ENCODE results near the gene IFITM2.
"Not testable (repeated sequence)": the region's sequence is repeated elsewhere in the genome, so short reads cannot be mapped to it uniquely, and the experiment has no call there.

Gene IFITM2

DNA sequence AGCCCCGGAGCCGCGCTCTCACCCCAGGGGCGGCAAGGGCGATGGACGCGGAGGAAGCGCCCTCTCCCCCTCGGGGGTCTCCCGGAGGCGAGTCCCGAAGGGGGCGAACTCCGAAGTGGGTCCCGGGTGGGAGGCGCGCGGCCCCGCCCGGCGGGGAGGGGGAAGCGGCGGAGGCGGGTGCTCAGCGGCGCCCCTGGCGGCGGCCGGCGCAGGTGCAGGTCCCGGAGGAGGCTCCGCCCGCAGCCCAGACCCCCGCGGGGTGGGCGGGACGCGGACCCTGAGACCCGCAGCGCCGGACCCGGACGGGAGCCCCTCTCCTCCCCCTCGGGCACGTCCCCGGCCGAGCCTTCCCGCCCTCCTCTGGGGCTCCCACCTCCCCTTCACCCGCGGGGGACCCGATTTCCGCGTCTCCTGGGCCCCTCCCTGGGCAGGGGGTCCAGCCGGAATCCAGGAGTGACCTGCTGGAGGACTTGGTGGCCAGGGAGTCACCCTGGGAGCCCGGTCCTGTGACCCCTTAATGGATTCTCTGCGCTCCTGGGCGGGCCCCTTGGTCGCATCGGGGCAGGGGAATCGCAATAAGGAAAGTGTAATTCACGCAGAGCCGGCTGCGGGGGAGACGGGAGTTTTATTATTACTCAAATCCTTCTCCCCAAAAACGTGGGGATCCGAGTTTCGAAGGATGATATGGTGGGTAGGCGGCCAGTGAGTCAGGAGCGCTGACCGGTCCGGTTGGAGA lies 3.6 kb downstream of the IFITM2 start:
- DNase-seq = not testable (repeated sequence)

DNA sequence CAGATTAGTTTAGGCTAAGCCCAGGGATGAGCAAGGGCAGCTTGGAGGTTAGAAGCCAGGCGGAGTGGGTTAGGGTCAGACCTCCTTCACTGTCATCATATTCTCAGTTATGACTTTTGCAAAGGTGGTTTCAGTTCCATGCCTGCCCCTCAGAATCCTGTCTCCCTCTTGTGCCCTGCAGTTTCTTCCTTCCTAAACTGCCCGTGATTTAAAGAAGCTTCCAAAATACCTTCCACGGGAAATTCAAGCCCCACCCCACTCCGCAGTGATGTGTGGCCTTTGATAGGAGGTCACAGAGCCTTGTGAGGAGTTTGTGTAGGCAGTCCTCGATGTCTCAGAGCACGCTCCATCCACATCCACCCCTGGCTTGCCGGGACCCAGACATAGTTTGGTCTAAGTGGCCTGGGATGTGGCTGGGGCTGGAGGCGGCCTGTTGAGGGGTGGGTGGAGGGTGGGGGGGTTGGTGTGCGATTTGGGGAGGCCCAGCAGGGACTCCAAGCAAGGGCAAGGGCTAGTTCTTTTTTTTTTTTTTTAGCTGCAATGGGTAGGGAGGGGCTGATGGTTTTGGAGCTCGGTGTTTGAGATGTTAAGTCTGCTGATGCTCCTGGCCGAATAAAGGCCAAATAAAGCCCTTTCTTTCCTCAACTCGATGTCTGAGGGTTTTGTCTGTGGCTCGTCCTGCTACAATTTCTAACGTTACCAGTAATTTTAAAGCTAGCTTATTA lies 4.6 kb downstream of the IFITM2 start:
- no peak for DNase-seq

DNA sequence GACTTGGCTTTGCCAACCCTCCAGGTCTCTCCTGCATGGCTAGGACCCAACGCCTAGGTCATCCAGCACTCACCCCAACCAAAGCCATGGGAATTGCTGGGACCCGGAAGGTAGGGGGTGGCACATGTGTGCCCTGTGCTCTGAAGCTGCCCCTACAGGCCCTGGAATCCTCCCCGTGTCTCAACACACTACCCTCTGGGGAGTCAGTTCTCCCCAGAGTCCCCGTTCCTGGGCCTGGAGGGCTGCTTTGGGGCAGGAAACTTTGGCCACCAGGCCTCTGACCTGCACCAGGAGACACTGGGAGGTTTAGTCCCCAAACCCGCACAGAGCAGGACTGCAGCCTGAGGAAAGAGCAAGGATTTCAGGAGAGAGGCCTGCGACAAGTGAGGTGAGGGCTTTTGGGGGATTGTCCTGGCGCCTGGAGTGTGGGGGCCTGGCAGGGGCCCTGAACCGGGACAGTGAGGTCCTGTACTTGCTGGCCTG lies 5.7 kb downstream of the IFITM2 start:
- DNase-seq = no peak

DNA sequence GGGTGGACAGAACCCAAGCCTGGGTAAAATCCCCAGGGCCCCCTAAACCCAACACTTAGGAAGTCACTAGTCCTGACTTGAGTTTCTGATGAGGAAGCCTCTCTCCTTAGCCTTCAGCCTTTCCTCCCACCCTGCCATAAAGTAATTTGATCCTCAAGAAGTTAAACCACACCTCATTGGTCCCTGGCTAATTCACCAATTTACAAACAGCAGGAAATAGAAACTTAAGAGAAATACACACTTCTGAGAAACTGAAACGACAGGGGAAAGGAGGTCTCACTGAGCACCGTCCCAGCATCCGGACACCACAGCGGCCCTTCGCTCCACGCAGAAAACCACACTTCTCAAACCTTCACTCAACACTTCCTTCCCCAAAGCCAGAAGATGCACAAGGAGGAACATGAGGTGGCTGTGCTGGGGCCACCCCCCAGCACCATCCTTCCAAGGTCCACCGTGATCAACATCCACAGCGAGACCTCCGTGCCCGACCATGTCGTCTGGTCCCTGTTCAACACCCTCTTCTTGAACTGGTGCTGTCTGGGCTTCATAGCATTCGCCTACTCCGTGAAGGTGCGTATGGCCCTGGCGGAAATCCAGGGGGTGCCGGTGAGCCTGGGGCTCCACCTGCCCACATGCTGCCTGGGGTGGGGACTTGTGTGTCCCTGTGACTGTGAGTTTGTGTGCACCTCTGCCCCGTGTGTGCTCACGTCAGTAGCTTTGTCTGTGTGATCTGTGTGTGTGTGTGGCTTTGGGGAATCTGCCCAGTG lies 6.4 kb downstream of the IFITM2 start, which contains the start of gene IFITM1:
IFITM1 (plus strand) TSS at position 254 of the 767 bp plus-strand sequence; CDS start at position 385, 131 bp downstream.
- no peak for DNase-seq

DNA sequence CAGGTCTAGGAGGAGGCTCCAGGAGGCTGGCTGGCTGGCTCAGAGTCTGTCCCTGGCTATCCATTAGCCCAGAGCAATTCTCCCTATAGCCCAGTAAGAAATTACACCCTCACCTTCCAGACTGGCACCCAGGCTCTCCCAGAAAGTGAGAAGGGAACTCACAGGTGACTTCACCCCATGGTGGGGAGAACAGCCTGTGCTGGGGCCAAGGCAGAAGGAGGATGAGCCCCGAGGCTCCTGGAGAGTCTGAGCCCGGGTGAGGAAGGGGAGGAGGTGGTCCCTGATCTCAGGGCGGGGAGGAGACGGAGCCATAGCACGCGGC lies 6.9 kb downstream of the IFITM2 start:
- DNase-seq = not testable (repeated sequence)

DNA sequence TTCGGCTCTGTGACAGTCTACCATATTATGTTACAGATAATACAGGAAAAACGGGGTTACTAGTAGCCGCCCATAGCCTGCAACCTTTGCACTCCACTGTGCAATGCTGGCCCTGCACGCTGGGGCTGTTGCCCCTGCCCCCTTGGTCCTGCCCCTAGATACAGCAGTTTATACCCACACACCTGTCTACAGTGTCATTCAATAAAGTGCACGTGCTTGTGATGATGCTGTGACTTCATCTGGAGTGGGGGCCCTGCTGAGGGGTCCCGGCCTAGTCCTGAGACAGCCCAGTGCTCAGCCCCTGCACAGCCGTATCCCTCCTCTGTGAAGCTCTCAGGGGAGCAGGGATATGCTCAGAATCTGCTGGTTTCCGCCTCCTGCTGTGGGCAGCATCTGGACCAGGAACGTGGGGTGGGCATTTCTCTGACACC lies 7.5 kb downstream of the IFITM2 start:
- no peak for DNase-seq

DNA sequence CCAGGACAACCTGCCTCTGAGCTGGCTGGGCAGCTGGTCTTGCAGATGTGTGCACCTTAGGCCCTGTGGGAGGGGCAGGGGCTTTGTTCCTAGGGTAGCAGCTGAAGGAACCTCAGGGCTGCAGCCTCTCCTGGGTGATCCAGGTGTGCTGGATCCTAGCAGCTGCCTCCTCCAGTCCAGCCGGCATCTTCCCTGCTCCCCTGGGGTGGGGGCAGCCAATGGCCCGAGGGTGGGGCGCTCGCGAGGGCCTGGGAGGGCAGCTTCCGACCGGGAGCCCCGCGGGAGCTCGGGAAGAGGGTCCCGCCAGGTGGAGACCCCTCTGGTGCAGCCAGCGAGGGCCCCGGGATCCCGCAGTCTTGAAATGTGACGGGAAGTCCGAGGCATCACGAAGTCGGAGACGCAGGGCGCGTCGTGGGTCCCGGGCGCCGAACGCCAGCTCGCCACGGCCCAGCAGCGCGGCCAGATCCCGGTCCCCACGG lies 7.9 kb downstream of the IFITM2 start:
- DNase-seq = no peak

DNA sequence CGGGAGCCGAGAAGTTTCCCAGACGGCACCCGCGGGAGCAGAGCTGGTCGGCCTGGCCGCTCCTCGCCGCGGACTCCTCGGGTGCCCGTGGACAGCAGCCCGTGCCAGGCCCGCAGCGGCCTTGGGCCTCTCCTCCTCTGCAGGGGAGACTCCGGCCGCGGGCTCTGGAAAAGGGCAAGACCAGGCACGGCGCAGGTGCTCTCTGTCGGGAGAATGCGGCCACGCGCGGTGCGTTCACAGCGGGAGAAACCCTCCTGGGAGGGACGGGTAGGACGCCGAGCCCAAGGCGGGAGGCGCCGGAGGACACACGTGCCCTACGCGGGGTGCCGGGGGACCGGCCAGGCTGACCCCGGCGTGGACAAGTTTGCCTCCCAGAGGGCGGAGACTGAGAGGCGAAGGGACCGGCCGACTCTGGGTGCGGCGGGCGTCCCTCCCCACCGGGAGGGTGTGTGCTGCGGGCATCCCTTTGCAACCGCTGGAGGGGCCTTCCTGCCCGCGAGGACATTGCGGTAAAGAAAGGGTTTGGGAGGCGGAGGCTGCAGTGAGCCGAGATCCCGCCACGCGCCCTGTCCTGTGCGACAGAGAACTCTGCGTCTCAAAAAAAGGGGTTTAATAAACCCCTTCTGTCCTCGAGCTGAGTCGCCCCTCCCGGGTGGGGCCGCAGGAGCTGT lies 8.6 kb downstream of the IFITM2 start:
- no peak for DNase-seq

DNA sequence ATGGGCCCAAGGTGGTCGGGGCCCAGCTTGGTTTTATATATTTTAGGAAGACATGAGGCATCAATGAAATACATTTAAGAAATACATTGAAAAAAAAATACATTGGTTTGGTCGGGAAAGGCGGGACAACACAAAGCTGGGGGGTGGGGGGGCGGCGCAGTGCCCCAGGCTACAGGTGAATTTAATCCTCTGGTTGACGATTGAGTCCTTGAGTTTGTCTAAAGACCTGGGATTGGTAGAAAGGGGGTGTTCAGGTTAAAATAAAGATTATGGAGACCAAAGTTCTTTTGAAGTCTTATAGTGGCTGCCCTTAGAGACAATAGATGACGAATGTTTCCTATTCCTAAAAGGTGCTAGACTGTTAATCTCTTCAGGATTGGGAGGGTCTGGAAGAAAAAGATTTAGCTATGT lies 9.3 kb downstream of the IFITM2 start:
- no peak for DNase-seq

DNA sequence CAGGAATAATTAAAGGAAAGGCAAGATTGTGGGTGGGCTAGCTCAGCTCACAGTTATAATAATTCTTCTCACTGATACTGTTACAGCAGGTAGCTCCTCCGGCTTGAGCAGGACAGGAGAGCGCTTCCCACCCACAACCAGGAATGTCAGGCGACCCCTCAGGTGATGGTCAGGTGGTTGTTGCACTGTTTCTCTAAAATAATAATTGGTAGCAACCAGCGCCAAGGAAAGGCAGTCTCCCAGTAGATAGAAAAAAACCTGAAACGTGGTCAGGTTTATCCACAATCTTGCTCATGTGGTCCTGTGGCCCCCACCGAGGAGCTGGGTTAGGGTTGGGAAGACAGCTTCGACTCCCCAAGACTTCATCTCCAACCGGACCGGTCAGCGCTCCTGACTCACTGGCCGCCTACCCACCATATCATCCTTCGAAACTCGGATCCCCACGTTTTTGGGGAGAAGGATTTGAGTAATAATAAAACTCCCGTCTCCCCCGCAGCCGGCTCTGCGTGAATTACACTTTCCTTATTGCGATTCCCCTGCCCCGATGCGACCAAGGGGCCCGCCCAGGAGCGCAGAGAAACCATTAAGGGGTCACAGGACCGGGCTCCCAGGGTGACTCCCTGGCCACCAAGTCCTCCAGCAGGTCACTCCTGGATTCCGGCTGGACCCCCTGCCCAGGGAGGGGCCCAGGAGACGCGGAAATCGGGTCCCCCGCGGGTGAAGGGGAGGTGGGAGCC lies 10.2 kb downstream of the IFITM2 start:
- not testable (repeated sequence) for DNase-seq

DNA sequence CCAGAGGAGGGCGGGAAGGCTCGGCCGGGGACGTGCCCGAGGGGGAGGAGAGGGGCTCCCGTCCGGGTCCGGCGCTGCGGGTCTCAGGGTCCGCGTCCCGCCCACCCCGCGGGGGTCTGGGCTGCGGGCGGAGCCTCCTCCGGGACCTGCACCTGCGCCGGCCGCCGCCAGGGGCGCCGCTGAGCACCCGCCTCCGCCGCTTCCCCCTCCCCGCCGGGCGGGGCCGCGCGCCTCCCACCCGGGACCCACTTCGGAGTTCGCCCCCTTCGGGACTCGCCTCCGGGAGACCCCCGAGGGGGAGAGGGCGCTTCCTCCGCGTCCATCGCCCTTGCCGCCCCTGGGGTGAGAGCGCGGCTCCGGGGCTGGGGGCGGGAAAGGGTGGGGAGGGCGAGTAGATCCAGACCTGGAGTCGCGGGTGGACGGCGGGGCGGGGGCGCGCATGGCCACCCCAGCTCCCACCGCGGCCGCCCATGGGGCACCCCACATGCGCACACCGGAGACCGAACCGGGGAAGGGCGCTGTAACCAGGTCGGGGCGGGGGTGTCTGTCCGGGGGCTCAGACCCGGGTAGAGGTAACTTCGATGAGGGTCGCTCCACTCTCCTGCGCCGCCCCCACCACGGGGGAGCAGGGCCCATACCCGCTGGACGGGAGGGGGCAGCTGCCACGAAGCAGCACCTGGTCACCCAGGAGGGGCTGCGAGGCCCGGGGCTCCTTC lies 10.9 kb downstream of the IFITM2 start:
- DNase-seq = not testable (repeated sequence)

DNA sequence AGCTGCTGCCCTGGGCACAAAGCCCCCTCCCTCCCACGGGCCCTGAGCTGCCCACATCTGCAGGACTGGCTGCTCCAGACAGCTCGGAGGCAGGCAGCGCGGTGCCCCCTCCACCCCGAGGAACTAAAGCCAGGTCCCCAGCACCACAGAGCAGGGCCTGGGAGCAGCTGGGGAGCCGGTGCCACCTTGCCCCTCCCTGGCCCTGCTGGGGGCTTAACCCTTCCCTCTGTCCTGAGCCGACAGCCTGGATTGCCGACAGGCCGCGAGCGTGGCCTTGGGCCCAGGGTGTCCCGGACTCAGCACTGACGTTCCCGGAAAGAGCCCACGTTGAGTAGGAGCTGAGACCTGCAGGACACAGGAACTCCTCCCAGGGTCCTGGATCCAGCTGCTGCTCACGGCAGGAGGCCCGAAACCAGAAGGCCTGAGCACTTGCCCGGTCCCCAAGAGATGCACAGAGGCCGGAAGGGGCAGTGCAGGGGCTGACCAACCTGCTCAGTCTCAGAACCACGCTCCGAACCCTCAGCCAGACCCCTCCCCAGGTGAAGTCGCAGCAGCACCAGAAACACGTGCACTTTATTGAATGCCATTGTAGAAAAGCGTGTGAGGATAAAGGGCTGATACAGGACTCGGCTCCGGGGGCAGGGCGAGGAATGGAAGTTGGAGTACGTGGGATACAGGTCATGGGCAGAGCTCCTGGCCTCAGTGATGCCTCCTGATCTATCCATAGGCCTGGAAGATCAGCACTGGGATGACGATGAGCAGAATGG lies 11.7 kb downstream of the IFITM2 start:
- DNase-seq = not testable (repeated sequence)

DNA sequence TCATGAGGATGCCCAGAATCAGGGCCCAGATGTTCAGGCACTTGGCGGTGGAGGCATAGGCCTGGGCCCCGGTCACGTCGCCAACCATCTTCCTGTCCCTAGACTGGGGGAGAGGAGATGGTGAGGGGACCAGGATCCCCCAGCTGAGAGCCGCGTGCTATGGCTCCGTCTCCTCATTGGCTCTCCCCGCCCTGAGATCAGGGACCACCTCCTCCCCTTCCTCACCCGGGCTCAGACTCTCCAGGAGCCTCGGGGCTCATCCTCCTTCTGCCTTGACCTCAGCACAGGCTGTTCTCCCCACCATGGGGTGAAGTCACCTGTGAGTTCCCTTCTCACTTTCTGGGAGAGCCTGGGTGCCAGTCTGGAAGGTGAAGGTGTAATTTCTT lies 12.3 kb downstream of the IFITM2 start:
- not testable (repeated sequence) for DNase-seq

DNA sequence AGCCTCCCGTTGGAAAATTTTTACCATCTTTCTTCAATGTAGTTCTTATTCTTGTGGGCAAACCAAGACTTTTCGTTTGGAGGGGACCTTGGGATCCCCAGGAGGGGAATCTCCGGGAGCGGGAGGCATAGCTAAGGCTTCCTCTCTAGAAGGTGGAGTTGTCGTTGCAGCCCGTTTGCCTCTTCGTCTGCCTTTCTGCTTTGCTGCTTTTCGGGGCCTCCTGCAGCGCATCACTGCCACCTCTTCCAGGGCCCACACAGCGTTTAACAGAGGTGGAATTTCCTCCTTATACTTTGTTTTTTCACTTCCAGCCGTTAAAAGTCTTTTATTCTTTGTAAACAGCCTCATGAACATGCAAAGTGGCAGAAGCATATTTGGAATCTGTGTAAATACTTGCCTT lies 16.5 kb downstream of the IFITM2 start:
- DNase-seq = no peak

DNA sequence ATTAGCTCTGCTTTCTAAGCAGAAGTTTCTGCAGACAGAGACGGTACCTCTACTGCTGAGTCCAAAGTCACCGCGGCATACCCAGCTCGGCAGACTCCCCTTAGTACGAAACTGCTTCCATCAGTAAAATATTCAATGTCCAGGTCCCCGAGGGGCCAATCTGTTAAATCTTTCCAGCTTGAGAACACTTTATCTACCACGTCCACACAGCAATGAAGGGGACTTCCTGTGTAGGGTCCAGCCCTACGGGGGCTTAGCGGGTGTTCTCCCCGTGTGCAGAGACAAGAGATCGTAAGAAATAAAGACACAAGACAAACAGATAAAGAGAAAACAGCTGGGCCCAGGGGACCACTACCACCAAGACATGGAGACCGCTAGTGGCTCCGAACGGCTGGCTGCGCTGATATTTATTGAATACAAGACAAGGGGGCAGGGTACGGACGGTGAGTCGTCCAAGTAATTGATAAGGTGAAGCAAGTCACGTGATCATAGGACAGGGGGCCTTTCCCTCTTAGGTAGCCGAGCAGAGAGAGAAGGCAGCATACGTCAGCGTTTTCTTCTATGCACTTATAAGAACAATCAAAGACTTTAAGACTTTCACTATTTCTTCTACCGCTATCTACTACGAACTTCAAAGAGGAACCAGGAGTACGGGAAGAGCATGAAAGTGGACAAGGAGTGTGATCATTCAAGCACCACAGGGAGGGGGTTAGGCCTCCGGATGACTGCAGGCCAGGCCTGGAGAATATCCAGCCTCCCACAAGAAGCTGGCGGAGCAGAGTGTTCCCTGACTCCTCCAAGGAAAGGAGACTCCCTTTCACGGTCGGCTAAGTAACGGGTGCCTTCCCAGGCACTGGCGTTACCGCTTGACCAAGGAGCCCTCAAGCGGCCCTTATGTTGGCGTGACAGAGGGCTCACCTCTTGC lies 17.2 kb downstream of the IFITM2 start:
- DNase-seq = not testable (repeated sequence)

DNA sequence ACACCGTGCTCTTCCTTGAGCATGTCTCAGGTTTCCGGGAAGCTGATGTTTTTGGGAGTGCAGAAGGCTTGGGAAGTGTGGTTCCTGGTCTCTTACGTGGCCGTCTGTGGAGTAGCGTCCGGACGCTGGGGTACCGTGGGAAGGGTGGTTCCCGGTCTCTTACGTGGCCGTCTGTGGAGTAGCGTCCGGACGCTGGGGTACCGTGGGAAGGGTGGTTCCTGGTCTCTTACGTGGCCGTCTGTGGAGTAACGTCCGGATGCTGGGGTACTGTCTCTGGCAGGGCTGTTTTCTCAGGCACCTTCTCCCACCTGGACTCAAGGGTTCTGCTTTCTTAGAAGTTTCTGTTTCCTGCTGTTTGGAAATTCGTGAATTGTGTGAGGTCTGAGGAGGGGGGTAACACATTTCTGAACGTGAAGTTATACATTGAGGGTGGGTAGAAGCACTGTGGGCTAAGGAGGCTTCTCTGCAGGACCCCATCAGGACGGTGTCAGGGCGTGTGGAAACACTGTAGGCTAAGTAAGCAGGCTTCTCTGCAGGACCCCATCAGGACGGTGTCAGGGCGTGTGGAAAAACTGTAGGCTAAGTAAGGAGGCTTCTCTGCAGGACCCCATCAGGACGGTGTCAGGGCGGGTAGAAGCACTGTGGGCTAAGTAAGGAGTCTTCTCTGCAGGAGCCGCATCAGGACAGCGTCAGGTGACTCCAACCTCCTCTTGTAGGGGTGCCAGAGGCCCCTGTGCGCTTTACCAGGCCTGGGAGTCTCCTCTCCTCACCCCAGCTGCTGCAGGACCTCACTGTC lies 18.4 kb downstream of the IFITM2 start:
- DNase-seq = no peak

DNA sequence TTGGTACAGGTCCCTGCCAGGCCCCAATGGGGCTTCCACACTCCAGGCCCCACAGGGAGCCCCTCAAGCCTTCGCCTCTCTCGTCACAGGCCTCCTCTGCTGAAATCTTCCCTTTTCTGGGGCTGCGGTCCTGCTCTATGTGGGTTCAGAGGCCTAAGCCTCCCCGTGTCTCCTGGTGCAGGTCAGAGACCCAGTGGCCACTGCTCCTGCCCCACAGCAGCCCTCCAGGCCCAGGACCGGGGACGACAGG lies 18.9 kb downstream of the IFITM2 start:
- no peak for DNase-seq

DNA sequence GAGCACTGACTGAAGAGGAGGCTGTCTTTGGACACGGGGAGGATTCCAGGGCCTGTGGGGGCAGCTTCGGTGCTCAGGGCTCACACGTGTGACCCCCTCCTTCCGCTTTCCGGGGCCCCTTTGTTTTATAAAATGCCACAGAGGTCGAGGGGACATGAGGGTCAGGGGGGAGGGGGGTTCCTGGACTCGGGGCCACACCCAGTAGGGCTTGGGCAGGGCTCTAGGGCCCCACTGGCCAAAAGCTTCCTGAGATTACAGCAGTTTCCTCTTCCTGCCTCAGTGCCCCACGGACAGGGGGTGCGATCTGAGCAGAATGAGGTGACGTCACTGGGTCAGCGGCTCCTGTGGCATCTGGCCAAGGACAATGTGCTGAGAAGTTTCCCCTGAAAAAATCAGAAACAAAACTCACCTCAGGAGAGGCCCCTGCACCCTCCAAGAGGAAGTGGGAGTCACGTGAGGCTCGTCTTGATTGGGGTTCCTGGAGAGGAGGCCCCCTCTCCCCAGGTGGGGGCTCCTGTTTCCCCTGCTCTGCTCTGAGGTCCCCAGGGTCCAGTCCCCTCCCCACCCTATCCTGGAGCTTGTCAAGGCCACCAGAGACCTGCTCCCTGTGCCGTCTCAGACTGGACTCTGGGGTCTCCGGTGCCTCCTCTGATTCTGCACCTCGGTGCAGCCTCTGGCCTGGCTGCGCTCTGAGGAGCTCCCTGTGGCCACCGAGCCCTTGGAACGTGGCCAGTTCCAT lies 19.4 kb downstream of the IFITM2 start:
- DNase-seq = no peak
